Activated T-cell treated with anti-CD3 and anti-CD28 coated beads, Interleukin-2, amount 50 U/mL, for 72 hours (primary cell): ENCODE data around the gene JAKMIP3. TPM values are rescaled to one million over a fixed set of nuclear protein-coding genes. Genes with fewer than 3 reads are reported as not detected.
"Not testable (repeated sequence)": the region's sequence is repeated elsewhere in the genome, so short reads cannot be mapped to it uniquely, and the experiment has no call there.

Experiments used
- ATAC-seq, 2 donors: fragments of 150-1000 bp; cut with Tn5 transposase; replicated peaks in 1 of 2; 2 replicates each; pipeline ENCODE4 v1.10.0; 2021; ENCODE audit warnings: moderate library complexity in 2 of 2, mild to moderate bottlenecking in 1 of 2
- DNase-seq, 2 donors: peaks; one replicate each; pipeline ENCODE4 v3.0.0; 2021 to 2022; ENCODE audit warnings: mixed read lengths in 1 of 2
- H3K27ac Mint-ChIP-seq: one replicate; pipeline ENCODE4 v1.8.0; 2022; ENCODE audit warnings: mild to moderate bottlenecking, moderate library complexity, mixed read lengths
- H3K27me3 Mint-ChIP-seq: one replicate; pipeline ENCODE4 v1.8.0; 2022; ENCODE audit warnings: low read depth, mixed read lengths
- H3K36me3 Mint-ChIP-seq, 2 donors: one replicate each; pipeline ENCODE4 v1.8.0; 2022; ENCODE audit warnings: mixed read lengths in 2 of 2, mild to moderate bottlenecking in 1 of 2; ENCODE audit not compliant: insufficient read depth in 2 of 2
- H3K4me1 Mint-ChIP-seq: one replicate; pipeline ENCODE4 v1.8.0; 2022; ENCODE audit warnings: low read depth, mixed read lengths
- H3K4me3 Mint-ChIP-seq, 2 donors: one replicate each; pipeline ENCODE4 v1.8.0; 2022; ENCODE audit warnings: mild to moderate bottlenecking in 2 of 2, mixed read lengths in 2 of 2, moderate library complexity in 2 of 2
- H3K9me3 Mint-ChIP-seq, 2 donors: one replicate each; pipeline ENCODE4 v1.8.0; 2022; ENCODE audit warnings: mixed read lengths in 2 of 2
- total RNA-seq, 2 donors: library from RNA; stranded (reverse); gene quantifications; one replicate each; pipeline ENCODE4 v1.2.3, GENCODE V29; 2022

The JAKMIP3 gene
- total RNA-seq, 2 donors from 2014 or later = 2.7 to 6.6 TPM

GRCh38 chr10:132076578-132077081 lies 10.9 kb downstream of the JAKMIP3 start:
- no peaks in the 10 kb centered on the region for H3K36me3 Mint-ChIP-seq
- no peak overlapping the region for H3K27ac Mint-ChIP-seq
- H3K27me3 Mint-ChIP-seq = peaks cover 28% of the 10 kb centered on the region
- H3K4me1 Mint-ChIP-seq = no peaks in the 10 kb centered on the region
- peaks cover 0 to 2% of the 10 kb centered on the region in 2 donors for H3K9me3 Mint-ChIP-seq
- ATAC-seq (no peak), DNase-seq (no peak)
- H3K4me3 Mint-ChIP-seq = no peak overlapping the region

GRCh38 chr10:132077091-132077490 lies 11.3 kb downstream of the JAKMIP3 start:
- H3K27me3 Mint-ChIP-seq = peaks cover 28% of the 10 kb centered on the region
- ATAC-seq (no peak), DNase-seq (no peak)
- H3K4me3 Mint-ChIP-seq = no peak overlapping the region
- H3K9me3 Mint-ChIP-seq = peaks cover 0 to 2% of the 10 kb centered on the region in 2 donors
- no peak overlapping the region for H3K27ac Mint-ChIP-seq
- H3K4me1 Mint-ChIP-seq = no peaks in the 10 kb centered on the region
- H3K36me3 Mint-ChIP-seq = no peaks in the 10 kb centered on the region

- Mint-ChIP-seq H3K4me3 (no peak overlapping the region), H3K36me3 (no peaks in the 10 kb centered on the region), H3K4me1 (no peaks in the 10 kb centered on the region), H3K9me3 (peaks cover 0 to 2% of the 10 kb centered on the region in 2 donors), H3K27ac (no peak overlapping the region), H3K27me3 (peaks cover 22% of the 10 kb centered on the region)
- no peak for DNase-seq
- no peak for ATAC-seq
These were observed 13.1 kb downstream of the JAKMIP3 start for GRCh38 chr10:132078746-132079345.

- H3K4me1 Mint-ChIP-seq, H3K36me3 Mint-ChIP-seq, DNase-seq, H3K27ac Mint-ChIP-seq, H3K9me3 Mint-ChIP-seq, H3K4me3 Mint-ChIP-seq, ATAC-seq: not testable (repeated sequence)
- H3K27me3 Mint-ChIP-seq = peaks cover 23% of the 10 kb centered on the region
These were observed 18.6 kb downstream of the JAKMIP3 start for GRCh38 chr10:132084384-132084783.

- not testable (repeated sequence) for ATAC-seq, H3K9me3 Mint-ChIP-seq, H3K36me3 Mint-ChIP-seq, H3K4me1 Mint-ChIP-seq, H3K27ac Mint-ChIP-seq, H3K4me3 Mint-ChIP-seq, DNase-seq
- peaks cover 16% of the 10 kb centered on the region for H3K27me3 Mint-ChIP-seq
These were observed 27.5 kb downstream of the JAKMIP3 start for GRCh38 chr10:132093236-132093635.

- no peak overlapping the region for H3K27ac Mint-ChIP-seq
These were observed 29.0 kb downstream of the JAKMIP3 start for GRCh38 chr10:132094581-132095234.

GRCh38 chr10:132095403-132096113 lies 29.8 kb downstream of the JAKMIP3 start:
- ATAC-seq (no peak), DNase-seq (no peak)
- H3K27me3 Mint-ChIP-seq = peaks cover 14% of the 10 kb centered on the region
- peaks cover 5% of the 10 kb centered on the region for H3K4me1 Mint-ChIP-seq
- H3K9me3 Mint-ChIP-seq = peaks cover 0 to 3% of the 10 kb centered on the region in 2 donors
- H3K36me3 Mint-ChIP-seq = no peaks in the 10 kb centered on the region
- H3K27ac Mint-ChIP-seq = no peak overlapping the region
- no peak overlapping the region for H3K4me3 Mint-ChIP-seq

More at GRCh38 chr10:132094581-132095234, 29.0 kb downstream of the JAKMIP3 start:
- DNase-seq (no peak), ATAC-seq (no peak)
- Mint-ChIP-seq H3K9me3 (peaks cover 0 to 3% of the 10 kb centered on the region in 2 donors), H3K4me3 (no peak overlapping the region), H3K27me3 (peaks cover 16% of the 10 kb centered on the region), H3K4me1 (peaks cover 5% of the 10 kb centered on the region), H3K36me3 (no peaks in the 10 kb centered on the region)

- DNase-seq (no peak), ATAC-seq (peak; percentile 34 to 67)
- Mint-ChIP-seq H3K27me3 (peaks cover 9% of the 10 kb centered on the region), H3K4me1 (peaks cover 5% of the 10 kb centered on the region), H3K4me3 (no peak overlapping the region), H3K27ac (no peak overlapping the region), H3K9me3 (peaks cover 0 to 3% of the 10 kb centered on the region in 2 donors), H3K36me3 (no peaks in the 10 kb centered on the region)
These were observed 30.5 kb downstream of the JAKMIP3 start for GRCh38 chr10:132096223-132096622.

- no peak overlapping the region for H3K4me3 Mint-ChIP-seq
- peaks cover 9% of the 10 kb centered on the region for H3K27me3 Mint-ChIP-seq
- H3K4me1 Mint-ChIP-seq = peaks cover 5% of the 10 kb centered on the region
- H3K27ac Mint-ChIP-seq = no peak overlapping the region
- no peaks in the 10 kb centered on the region for H3K36me3 Mint-ChIP-seq
- H3K9me3 Mint-ChIP-seq = peaks cover 0 to 3% of the 10 kb centered on the region in 2 donors
- ATAC-seq (no peak), DNase-seq (no peak)
These were observed 31.2 kb downstream of the JAKMIP3 start for GRCh38 chr10:132096863-132097478.

- H3K4me3 Mint-ChIP-seq = no peak overlapping the region
- H3K36me3 Mint-ChIP-seq = no peaks in the 10 kb centered on the region
- H3K9me3 Mint-ChIP-seq = no peaks in the 10 kb centered on the region
- no peak for ATAC-seq
- H3K27me3 Mint-ChIP-seq = peaks cover 9% of the 10 kb centered on the region
- no peak for DNase-seq
- peaks cover 5% of the 10 kb centered on the region for H3K4me1 Mint-ChIP-seq
- H3K27ac Mint-ChIP-seq = no peak overlapping the region
These were observed 32.0 kb downstream of the JAKMIP3 start for GRCh38 chr10:132097609-132098377.

- no peak for ATAC-seq
- no peak overlapping the region for H3K27ac Mint-ChIP-seq
- peaks cover 9% of the 10 kb centered on the region for H3K27me3 Mint-ChIP-seq
- peaks cover 5% of the 10 kb centered on the region for H3K4me1 Mint-ChIP-seq
- no peaks in the 10 kb centered on the region for H3K36me3 Mint-ChIP-seq
- H3K9me3 Mint-ChIP-seq = no peaks in the 10 kb centered on the region
- no peak overlapping the region for H3K4me3 Mint-ChIP-seq
- no peak for DNase-seq
These were observed 33.0 kb downstream of the JAKMIP3 start for GRCh38 chr10:132098539-132099388.
